NOMO-1 treated with DMSO at 0.1 percent for 48 hours (cell line): ENCODE results near the gene SAMD15.
"Not testable (repeated sequence)": the region's sequence is repeated elsewhere in the genome, so short reads cannot be mapped to it uniquely, and the experiment has no call there.

Source experiments
- DNase-seq: peaks from one replicate; lab custom pipeline; 2025; ENCODE audit not compliant: unreplicated experiment; lab: John Stamatoyannopoulos, UW

Gene SAMD15

DNA sequence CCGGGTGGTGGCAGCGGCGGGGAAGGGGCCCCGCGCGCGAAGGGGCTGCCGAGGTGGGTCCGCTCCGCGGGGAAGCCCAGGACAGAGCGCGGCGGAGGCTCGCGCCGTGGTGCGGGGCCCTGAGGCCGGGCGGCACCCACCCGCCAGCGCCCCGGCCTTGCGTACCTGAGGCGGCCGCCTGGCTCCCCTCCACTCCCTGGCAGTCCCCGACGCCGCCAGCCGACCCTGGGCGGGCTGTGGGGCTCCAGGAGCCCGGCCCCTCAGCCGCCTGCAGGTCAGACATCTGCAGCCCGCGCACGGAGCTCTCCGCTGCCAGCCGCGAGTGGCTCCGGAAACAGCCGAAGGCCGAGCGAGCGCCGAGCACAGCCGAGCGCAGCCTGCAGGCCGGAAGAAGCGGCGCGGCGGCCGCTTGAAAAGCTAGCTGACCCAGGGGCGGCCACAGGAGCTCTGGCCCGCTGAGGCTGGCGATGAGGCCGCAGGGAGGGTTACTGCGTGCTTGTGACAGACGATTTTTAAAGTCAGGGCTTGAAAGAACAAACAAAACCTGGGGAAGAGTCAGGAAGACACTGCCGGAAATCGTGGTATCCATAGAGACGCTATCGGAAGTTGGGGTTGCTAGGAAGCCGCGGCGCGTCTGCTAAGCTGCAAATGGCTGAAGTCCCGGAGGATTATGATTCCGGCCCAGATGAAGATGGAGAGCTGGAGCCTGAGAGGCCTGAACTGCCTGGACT is at the start of gene SAMD15, which contains the start of gene TMED8:
Gene SAMD15, plus strand, starts transcription at position 609 of the 731 bp plus-strand sequence. Its CDS starts 40 bp downstream, at position 649.
Gene TMED8, minus strand, starts transcription at position 324 of the 731 bp plus-strand sequence. Its CDS starts 41 bp downstream, at position 283.
- DNase-seq, result peak; percentile 79

DNA sequence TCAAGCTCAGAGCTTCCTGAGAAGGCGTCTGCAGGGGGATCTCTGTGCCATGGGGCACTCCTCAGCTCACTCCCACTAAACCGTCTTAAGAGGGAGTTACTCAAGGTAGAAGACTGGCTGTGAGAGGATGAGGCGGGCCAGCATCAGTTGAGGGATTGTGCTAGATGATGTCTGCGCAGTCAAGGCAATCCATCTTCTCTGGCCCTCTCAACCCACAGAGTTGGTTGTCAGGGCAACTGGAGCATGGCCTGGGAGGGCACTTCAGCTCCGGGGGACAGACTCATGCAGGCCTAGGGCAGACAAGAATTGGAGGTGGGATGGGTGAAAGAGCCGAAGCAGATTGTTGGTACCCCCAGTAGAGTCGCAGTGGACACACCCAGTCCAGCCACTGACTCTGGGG is 47.3 kb upstream of the SAMD15 start:
- no peak for DNase-seq

DNA sequence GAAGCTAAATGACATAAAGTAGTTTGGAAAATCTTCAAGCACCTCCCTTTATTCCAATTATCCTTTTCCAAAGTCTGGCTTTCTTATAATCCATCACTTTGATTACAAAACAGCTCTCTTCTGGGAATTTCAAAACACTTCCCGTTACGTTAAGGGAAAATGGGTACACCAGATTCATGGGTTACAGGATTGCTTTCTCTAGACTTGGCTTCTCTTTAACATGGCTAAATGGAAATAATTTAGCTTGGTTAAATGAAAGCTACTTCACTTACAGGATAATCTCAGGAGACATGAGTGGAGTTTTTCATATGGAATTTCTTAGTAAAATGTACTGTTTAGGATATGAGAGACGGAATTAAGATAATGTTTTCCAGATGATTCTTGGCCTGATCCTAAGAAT is 41.6 kb upstream of the SAMD15 start:
- DNase-seq, result no peak

DNA sequence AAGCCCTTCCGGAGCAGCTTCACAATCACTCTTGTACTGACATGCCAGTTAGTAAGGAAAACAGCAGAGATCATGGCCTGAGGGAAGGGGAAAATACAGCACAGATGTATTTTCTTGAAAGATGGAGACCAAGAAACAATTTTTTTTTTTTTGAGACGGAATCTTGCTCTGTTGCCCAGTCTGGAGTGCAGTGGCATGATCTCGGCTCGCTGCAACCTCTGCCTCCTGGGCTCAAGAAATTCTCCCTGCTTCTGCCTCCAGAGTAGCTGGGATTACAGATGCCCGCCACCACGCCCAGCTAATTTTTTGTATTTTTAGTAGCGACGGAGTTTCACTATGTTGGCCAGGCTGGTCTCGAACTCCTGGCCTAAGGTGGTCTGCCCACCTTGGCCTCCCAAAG is 39.9 kb upstream of the SAMD15 start:
- DNase-seq, result not testable (repeated sequence)

DNA sequence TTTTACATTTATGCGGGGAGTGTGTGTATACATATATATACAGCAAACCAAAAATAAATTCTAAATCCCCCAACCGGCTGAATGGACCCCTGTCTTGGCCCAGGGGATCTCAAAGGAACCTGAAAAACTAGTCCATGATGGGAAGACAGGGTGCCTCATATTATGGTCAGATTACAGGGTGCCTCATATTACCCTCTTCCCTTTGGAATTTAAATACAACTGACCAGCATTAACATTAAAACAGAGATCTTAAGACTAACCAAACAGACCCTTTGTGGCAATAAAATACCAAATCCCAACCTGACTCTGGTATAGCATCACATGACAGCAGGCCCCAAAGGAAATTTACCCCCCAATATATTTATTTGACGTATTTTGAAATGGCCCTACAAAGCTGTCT is 39.3 kb upstream of the SAMD15 start:
- DNase-seq, result no peak

DNA sequence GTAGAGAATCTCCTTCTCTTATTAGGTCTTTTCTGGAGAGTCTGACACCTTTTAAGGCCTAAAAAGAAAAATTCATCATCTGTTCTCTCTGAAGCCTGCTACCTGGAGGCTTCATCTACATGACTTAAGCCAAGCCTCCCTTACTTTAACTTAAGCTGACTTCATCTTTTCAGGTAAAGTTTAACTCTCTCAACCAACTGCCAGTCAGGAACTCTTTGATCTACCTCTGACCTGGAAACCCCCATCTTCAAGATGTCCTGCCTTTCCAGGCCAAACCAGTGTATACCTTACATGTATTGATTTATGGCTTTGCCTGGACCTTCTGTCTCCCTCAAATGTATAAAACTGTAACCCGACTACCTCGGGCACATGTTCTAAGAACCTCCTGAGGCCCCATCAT is 38.9 kb upstream of the SAMD15 start:
- DNase-seq, result no peak

DNA sequence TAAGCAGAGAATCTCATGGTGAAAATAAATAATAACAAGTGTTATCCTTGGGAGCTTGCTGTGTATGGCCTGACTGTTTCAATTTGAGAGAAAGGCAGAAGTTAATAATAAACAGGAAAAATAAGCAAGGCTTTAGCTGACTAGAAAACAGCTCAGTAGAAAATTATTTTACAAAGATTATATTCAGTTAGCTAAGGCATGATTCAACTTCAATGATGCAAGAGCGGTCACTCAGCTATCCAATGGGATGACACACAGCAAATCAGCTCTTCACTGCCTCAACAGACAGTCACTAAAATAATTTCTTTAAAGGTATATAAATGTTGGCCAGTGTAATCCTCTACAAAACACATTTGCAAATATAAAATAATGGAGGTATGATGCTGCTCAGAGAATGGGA is 37.8 kb upstream of the SAMD15 start:
- no peak for DNase-seq

DNA sequence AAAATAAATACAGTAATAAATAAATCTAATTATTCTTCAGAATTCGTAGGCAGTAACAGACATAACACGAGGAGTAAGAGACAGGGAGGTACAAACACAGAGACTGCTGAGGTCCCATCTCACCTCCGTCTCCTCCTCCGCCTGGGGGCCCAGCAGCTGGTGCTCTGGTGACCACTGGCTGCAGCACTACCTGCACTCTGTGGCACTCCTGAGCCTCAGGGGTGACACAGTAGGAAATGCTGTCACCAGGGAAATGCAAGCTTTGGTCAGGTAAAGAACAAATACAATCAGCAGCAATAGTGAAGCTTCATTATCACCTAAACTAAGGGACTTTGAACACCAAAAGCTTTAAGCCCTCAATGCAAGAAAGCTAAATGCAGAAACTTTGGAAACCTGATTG is 36.8 kb upstream of the SAMD15 start:
- DNase-seq, result no peak

DNA sequence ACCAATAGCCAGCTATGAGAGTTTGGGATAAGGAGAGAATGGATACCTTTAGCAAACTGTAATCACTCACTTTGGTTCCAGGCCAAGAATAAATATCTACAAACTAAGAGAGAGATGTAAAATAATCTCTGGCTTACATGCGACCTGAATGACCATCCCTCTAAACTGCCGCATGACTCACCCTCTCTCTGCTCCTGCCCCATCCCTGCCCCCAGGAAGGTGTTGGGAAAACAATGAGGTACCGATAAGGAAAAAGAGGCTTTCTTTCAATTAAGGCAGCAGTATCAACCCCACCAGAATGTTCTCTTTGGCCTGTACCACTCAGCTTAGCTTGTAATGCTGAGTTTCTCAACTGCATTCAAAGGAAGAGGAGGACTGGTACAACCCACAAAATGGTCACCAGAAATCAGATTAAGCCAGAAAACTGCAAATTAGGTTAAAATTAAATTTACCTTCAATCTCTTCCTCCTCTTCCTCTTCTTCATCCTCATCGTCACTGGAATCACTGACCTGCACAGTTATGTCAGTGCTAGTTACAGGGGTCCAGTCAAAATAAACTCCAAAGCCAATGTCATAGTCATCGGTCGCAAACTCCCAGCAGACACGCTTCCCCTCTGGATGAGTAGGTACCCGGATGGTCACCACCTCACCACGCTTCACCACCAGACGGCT is 34.3 kb upstream of the SAMD15 start:
- DNase-seq, result no peak

DNA sequence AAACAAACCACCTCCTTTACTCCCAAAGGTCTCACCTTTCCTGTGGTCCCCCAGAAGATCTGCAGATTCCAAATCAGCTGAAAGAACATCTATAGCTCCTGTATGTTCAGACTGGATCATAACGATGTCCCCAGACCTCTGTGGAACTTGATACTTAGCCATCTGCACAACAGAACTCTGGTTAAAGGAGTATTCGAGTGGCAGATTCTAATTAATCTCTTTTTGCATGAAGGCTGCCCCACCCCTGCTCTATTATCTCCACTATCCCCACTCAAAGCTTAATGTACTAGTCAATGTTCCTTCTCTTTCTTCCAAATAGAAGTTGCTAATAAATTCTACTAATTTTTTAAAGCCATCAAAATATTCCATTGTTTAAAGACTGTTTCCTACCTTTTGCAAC is 33.5 kb upstream of the SAMD15 start:
- DNase-seq, result no peak

DNA sequence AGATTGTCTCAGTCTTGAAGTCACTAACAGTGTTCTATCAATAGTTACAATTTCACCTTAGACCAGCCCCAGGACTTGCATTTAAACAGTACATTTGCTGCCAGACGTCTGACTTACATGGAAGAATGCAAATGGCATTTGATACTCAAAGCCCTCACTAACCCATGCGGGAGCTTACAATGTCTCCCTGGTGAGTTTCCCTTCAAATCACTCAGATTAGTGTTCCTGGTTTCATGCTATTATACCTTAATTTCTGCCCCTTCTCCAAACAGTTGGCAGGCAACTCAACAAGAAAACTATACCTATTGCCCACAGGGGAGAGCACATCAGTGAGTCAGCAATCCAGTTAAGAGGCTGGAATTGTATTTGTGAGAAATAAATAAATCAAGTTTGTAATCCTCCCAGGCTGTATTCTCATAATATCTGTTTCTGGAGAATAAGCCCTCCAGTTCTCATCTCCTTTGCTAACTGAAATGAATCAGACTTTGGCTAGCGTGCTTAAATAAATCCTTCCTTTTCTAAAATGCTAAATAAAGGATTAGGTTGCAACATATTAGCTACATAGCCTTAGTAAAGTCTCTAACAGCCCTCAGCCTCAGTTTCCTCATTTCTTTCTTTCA is 32.7 kb upstream of the SAMD15 start:
- DNase-seq, result peak; percentile 39

DNA sequence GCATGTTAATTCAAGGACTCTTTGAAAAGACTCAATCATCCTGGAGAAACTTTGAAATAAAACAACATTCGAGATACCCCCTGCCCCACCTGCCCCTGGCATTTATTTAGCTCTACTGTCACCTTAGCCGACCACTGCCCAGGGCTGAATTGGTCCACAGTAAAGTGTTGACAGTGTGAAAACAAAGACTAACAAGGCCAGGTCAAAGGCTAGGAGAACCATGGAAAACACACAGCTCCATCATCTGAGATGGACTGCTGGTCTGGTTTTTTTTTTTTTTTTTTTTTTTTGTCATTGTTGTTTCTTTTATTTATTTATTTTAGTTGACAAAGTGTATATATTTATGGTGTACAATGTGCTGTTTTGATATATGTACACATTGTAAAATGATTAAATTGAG is 30.7 kb upstream of the SAMD15 start:
- no peak for DNase-seq

DNA sequence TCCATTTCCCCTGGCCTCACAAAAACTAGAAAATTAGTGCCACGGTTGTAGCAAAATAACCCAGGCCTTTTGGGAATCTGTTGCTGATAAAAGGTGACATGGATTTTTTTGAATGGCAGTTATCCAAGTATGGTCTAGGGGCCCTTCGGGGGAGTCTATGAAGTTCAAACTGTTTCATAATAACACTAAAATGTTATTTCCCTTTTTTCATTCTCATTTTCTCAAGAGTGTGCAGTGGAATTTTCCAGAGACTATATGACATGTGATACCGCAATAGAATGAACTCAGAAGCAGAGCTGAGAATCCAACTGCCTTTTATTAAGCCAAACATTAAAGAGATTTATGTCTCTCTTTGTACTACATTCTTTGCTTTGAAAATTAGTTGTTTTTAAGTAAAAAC is 29.4 kb upstream of the SAMD15 start:
- peak; percentile 98 for DNase-seq

DNA sequence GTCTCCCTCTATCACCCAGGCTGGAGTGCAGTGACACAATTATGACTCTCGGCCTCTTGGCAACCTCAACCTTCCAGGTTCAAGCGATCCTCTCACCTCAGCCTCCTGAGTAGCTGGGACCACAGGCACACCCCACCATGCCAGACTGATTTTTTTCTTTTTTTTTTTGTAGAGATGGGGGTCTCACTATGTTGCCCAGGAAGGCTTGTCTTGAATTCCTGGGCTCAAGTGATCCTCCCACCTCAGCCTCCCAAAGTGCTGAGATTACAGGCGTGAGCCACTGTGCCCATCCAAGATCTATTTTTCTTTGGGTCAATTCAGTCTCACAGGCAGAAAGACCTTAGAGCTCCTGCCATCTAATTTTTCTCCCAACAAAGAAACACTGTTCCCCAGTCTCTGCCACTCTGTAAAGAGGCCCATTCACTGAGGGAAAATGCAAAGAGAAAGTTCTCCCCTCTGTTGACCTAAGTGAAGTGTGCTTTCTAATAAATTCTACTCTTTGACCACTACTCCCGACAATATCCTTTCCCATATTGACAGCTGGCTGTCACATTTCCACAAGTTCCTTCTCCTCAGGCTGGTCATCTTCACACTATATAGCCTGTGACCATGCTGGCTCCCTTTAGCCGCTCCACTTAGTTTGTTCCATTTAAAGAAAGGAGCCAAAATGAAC is 23.6 kb upstream of the SAMD15 start:
- no peak for DNase-seq

DNA sequence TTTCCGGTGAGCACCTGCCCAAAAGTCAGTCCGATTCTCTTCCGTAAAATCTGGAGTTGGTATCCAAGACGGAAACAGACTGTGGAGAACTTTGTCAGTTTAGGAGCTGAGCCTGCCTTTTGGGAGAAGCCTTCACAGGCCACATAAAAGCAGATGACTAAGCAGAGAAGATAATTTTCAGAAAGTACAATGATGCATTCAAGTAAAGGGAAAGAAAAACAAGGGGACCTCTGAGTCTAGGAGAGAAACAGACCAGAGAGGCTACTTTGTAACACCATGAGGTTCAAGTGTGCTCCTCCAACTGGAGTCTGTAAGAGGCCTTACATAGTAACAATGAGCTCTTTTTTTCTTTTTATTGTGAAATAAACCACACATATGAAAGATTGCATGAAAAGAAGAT is 21.4 kb upstream of the SAMD15 start:
- no peak for DNase-seq

DNA sequence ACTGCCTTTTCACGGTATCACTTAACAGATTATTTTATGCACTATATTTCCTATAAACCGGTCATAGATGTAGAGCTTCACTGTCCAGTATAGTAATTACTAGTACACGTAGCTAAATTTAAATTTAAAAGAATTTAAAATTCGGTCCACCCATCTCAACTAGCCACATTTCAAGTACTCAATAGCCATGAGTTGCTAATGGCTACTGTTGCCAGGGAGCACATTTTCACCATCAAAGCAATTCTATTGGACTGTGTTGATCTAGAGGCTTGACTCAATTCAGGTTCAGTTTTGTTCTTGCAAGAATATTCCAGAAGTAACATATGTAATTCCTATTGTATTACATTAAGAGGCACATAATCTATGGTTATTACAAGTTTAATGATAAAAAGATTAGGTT is 20.3 kb upstream of the SAMD15 start:
- no peak for DNase-seq

DNA sequence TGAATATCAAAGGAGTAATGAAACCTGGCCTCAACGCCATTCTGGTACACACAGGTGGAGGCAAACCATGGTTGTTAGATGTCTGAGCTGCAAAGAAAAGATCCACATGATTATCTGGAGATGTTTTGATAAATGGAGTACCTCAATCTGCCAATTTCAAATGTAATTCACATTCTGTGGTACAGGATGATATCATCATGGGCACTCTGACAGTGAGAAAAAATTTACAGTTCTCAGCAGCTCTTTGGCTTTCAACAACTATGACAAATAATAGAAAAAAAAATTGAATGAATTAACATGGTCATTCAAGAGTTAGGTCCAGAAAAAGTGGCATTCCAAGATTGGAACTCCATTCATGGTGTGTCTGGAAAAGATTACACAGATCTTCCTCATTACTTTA is 17.6 kb upstream of the SAMD15 start:
- no peak for DNase-seq

DNA sequence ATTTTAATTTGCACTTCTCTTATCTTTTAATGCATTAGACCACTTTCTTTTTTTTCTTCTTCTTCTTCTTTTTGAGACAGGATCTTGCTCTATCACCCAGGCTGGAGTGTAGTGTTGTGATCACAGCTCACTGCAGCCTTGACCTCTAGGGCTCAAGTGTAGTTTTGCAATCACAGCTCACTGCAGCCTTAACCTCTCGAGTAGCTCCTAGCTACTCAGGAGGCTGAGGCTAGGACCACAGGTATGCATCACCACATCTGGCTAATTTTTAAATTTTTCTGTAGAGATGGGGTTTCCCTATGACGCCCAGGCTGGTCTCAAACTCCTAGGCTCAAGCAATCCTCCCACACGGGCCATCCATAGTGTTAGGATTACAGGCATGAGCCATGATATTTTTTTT is 13.0 kb upstream of the SAMD15 start:
- DNase-seq, result peak; percentile 15

DNA sequence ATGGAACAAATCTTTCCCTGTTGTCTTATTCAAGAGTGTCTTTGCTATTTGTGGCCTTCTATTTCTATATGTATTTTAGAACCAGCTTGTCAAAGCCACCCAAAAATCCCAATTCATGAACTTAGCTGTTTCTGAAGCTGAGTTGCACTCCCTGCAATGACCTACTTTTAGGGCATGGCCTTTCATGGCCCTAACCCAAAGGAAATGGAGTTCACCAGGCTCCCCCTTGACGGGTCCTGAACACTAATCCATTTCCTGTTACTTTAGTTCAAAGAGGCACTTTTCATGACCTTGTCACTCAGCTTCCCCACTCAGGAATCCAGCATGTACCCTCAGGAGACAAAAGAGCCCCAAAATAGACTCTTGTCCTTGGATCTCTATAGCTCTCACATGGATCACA is 7.9 kb upstream of the SAMD15 start:
- no peak for DNase-seq

DNA sequence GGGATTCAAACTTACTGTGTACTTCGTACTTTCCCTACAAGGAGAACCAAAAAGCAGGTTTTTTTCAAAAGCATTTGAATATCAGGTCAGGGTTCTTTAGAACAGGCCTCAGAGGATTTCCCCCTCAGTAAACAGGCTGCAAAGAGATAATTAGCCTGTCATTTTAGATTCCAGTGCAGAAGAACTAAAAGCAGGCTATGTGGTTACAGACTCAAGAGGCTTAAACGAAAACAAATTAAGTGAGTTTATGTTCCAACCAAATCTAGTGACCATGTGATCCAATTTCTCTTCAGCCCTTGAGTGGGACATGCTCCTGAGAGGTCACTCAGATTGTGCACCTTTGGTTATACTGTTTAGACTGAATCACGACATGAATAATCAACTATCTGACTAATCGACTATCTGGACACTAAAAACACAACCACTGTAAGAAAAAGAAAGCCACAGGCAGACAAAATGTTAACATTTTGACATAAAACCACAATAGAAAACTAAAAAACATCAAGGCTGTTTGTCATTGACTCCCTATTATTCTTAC is 4.8 kb upstream of the SAMD15 start:
- DNase-seq, result peak; percentile 56

DNA sequence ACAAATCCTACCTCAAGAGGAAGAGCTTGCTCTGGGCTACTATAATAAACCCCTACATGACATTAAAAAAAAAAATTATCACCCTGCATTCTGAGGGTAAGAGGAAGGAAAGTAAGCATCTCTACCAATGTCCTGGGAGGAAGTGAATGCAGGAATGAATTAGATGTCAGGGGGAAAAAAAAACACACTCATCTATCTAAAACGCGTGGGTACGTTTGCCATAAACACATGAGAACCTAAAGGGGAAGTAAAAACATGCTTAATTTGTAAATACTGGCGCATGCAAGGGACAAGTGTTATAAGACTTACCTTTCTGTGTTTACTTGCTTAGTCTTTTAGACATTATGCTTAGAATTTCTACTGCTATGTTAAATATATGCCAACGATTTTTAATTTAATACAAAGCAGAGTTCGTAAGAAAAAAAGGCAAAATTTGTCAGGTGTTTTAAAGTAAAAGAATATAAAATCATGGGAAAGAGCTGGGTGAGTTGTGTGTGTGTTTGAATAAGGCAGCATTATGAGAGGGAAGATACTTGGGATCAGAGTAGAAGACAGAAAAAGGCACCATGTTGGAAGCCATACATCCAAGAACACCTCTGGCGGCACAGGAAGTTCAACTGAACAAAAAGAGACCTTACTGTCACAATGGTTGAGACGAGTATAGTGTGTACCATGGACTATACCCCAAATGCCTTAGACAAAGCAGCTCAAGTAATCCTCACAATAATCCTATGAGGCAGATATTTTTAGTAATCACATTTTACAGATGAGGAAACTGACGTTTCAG is 1.8 kb upstream of the SAMD15 start:
- peak; percentile 51 for DNase-seq
